K562 treated with DMSO at 1 percent for 48 hours (cell line): ENCODE results near the gene MAGEB5. TPM values are rescaled to one million over a fixed set of nuclear protein-coding genes. Genes with fewer than 3 reads are reported as not detected.

Source experiments
- total RNA-seq: library from RNA; unstranded; fragments of 300-600 nt; gene quantifications from 2 replicates; pipeline ENCODE4 v1.2.3, GENCODE V29; 2022; ENCODE audit warnings: low replicate concordance; ENCODE audit errors: extremely low read depth

The MAGEB5 gene, protein sequence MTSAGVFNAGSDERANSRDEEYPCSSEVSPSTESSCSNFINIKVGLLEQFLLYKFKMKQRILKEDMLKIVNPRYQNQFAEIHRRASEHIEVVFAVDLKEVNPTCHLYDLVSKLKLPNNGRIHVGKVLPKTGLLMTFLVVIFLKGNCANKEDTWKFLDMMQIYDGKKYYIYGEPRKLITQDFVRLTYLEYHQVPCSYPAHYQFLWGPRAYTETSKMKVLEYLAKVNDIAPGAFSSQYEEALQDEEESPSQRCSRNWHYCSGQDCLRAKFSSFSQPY
- not detected in 2 replicates for total RNA-seq

DNA sequence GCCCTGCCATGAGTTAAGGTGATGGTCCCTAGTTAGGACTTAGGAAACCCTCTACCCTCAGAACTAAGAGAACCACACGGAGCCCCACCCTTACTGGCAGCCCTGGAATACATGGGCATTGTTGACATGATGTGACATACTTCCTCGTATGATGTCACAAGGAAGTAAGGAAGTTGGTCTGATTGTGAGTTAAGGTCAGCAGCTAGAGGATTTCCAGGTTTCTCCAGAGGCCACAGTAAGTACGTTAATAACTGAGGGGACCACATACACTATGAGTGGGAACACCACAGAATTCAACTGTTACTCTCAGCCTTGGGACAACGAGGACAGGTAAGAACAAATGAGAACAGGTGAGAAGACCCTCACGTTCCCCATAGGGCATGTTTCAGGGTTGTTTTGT, at the start of gene MAGEB5:
Gene MAGEB5, plus strand, starts transcription at position 301 of the 400 bp plus-strand sequence. CDS start 1,133 bp downstream, outside the sequence.

DNA sequence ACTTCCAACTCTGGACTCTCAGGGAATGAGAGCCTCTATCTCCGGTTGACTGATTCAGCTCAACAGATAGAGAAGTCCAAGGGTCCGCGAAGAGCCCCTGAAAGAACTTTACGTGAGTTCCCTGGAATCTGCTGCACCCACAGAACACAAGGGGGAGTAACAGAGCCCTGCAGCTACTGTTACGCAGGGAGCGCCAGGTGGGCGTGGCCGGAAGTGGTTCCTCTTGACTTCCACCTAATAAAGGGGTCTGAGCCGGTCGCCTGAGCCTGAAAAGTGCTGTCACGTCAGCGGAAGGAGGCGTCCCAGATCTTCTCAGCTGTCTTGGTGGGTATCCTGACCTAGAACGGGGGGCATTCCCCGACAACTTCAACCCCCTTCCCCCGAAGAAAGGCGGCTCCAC, 23.8 kb upstream of the MAGEB5 start, which contains the start of gene MAGEB6:
Gene MAGEB6, plus strand, starts transcription at position 237 of the 400 bp plus-strand sequence. CDS start 1,407 bp downstream, outside the sequence.

Other genes starting within 250 kb of the MAGEB5 start
- not detected in 2 replicates for gene MAGEB18, start 77.8 kb upstream of the MAGEB5 start, total RNA-seq
- gene MAGEB6B, start 55.6 kb upstream of the MAGEB5 start, total RNA-seq, result not detected in 2 replicates
- gene MAGEB6, start 23.7 kb upstream of the MAGEB5 start, total RNA-seq, result not detected in 2 replicates